GM19099 (cell line): ENCODE measurements around the gene ASCC1.

Experiments used
- POLR2A ChIP-seq: IDR thresholded peaks from 3 replicates; pipeline ENCODE4 v1.6.1; 2011; ENCODE audit warnings: low read depth; ENCODE audit not compliant: insufficient read length; ENCODE audit errors: extremely low read depth

Gene ASCC1

GRCh38 chr10:72201293-72201692 lies 14.8 kb downstream of the ASCC1 start:
- TF ChIP-seq POLR2A: no peak

- no peak for TF ChIP-seq POLR2A
Observed at GRCh38 chr10:72200883-72201282, 15.2 kb downstream of the ASCC1 start.

GRCh38 chr10:72194949-72195348 lies 21.1 kb downstream of the ASCC1 start:
- no peak for TF ChIP-seq POLR2A

- TF ChIP-seq POLR2A: no peak
Observed at GRCh38 chr10:72186982-72187330, 29.1 kb downstream of the ASCC1 start.

- no peak for TF ChIP-seq POLR2A
Observed at GRCh38 chr10:72186258-72186981, 29.7 kb downstream of the ASCC1 start.

GRCh38 chr10:72184156-72184555 lies 31.9 kb downstream of the ASCC1 start:
- no peak for TF ChIP-seq POLR2A

GRCh38 chr10:72177454-72177853 lies 38.6 kb downstream of the ASCC1 start:
- TF ChIP-seq POLR2A: no peak

GRCh38 chr10:72176701-72177100 lies 39.4 kb downstream of the ASCC1 start:
- TF ChIP-seq POLR2A: no peak

- no peak for TF ChIP-seq POLR2A
Observed at GRCh38 chr10:72175149-72175548, 40.9 kb downstream of the ASCC1 start.

- TF ChIP-seq POLR2A: no peak
Observed at GRCh38 chr10:72174297-72174662, 41.8 kb downstream of the ASCC1 start.

- TF ChIP-seq POLR2A: no peak
Observed at GRCh38 chr10:72173619-72174296, 42.3 kb downstream of the ASCC1 start.

- no peak for TF ChIP-seq POLR2A
Observed at GRCh38 chr10:72173262-72173618, 42.8 kb downstream of the ASCC1 start.

GRCh38 chr10:72171175-72171630 lies 44.9 kb downstream of the ASCC1 start:
- no peak for TF ChIP-seq POLR2A

- TF ChIP-seq POLR2A: no peak
Observed at GRCh38 chr10:72170733-72171132, 45.3 kb downstream of the ASCC1 start.

- TF ChIP-seq POLR2A: no peak
Observed at GRCh38 chr10:72170263-72170662, 45.8 kb downstream of the ASCC1 start.

- no peak for TF ChIP-seq POLR2A
Observed at GRCh38 chr10:72167118-72167517, 49.0 kb downstream of the ASCC1 start.

- TF ChIP-seq POLR2A: no peak
Observed at GRCh38 chr10:72164617-72165016, 51.5 kb downstream of the ASCC1 start.

- TF ChIP-seq POLR2A: no peak
Observed at GRCh38 chr10:72162978-72163377, 53.1 kb downstream of the ASCC1 start.

GRCh38 chr10:72158176-72158575 lies 57.9 kb downstream of the ASCC1 start:
- no peak for TF ChIP-seq POLR2A
